ENCODE measurements around the gene PTPRR. TPM values are rescaled to one million over a fixed set of nuclear protein-coding genes. Genes with fewer than 3 reads are reported as not detected.

PTPRR gene
- total and polyA plus RNA-seq, 2 donors (not counting 1 experiment from before 2014, with no cell fraction given), result not detected

DNA sequence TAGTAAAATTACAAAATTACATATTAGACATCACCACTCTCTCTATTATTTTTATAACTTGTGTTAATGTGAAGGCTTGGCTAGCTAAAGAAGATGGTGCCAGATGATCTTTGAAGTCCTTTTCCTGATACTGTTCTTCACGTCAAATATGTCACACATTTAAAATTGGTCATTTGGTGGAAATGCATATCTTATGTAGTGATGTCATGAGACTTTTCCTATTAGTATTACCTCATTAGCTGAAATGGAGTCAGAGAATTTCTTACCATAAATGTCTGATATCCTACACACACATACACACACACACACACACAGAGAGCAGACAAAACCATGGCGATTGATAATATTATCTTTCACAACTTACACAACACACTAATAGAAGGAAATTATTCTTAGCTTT, 158.5 kb downstream of the PTPRR start:
- Mint-ChIP-seq H3K9me3 (ENCODE audit: insufficient read depth) (no peaks in the 10 kb centered on the region), H3K27me3 (peaks cover 8% of the 10 kb centered on the region), H3K4me1 (no peaks in the 10 kb centered on the region), H3K4me3 (no peak overlapping the region), H3K27ac (no peak overlapping the region)
- ChIA-PET CTCF (no interaction called here), POLR2A (no interaction called here)
- no peak overlapping the region for H2AFZ ChIP-seq (ENCODE audit: insufficient read depth, low read depth, low read length, poor library complexity, severe bottlenecking)
- no peaks in the 10 kb centered on the region for H4K20me1 ChIP-seq (ENCODE audit: control insufficient read depth, insufficient read depth, low read length, poor library complexity, severe bottlenecking)
- H3K9ac ChIP-seq (ENCODE audit: low read length), result no peak overlapping the region
- no peaks in the 10 kb centered on the region for H3K27me3 ChIP-seq (replicated peaks in 1 of 4; ENCODE audit: control extremely low read depth in 1 of 4, control insufficient read depth in 3 of 4, insufficient read depth in 4 of 4, low read length in 3 of 4)
- H3K4me3 ChIP-seq (ENCODE audit: control extremely low read depth in 1 of 5, extremely low read depth in 1 of 5, insufficient read depth in 1 of 5, low read depth in 2 of 5, low read length in 4 of 5), result no peak overlapping the region
- H3K27ac ChIP-seq (ENCODE audit: low read length in 2 of 2), result no peak overlapping the region
- H3K36me3 ChIP-seq (replicated peaks in 1 of 2; ENCODE audit: control extremely low read depth in 1 of 2, control insufficient read depth in 1 of 2, extremely low read depth in 1 of 2, insufficient read depth in 2 of 2, low read length in 1 of 2), result no peaks in the 10 kb centered on the region
- no peaks in the 10 kb centered on the region for H3K4me1 ChIP-seq (ENCODE audit: control insufficient read depth in 2 of 2, insufficient read depth in 2 of 2, low read length in 2 of 2)
- H3K79me2 ChIP-seq (ENCODE audit: control insufficient read depth, insufficient read depth, low read length), result no peaks in the 10 kb centered on the region
- H3K9me3 ChIP-seq (ENCODE audit: control extremely low read depth in 1 of 3, control insufficient read depth in 2 of 3, insufficient read depth in 1 of 3, low read length in 2 of 3), result no peaks in the 10 kb centered on the region
- TF ChIP-seq EZH2 (IDR thresholded peaks at IDR 0.05; ENCODE audit: borderline replicate concordance, insufficient read depth, low read depth, low read length, poor library complexity, severe bottlenecking), result no peak
- TF ChIP-seq, protein P1, sequence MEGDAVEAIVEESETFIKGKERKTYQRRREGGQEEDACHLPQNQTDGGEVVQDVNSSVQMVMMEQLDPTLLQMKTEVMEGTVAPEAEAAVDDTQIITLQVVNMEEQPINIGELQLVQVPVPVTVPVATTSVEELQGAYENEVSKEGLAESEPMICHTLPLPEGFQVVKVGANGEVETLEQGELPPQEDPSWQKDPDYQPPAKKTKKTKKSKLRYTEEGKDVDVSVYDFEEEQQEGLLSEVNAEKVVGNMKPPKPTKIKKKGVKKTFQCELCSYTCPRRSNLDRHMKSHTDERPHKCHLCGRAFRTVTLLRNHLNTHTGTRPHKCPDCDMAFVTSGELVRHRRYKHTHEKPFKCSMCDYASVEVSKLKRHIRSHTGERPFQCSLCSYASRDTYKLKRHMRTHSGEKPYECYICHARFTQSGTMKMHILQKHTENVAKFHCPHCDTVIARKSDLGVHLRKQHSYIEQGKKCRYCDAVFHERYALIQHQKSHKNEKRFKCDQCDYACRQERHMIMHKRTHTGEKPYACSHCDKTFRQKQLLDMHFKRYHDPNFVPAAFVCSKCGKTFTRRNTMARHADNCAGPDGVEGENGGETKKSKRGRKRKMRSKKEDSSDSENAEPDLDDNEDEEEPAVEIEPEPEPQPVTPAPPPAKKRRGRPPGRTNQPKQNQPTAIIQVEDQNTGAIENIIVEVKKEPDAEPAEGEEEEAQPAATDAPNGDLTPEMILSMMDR (IDR thresholded peaks at IDR 0.05), result no peak
- H3K4me2 ChIP-seq (replicated peaks; ENCODE audit: low read depth, low read length, poor library complexity, severe bottlenecking), result no peak overlapping the region
- WGBS (ENCODE audit: insufficient coverage), result no CpG with 5 or more reads among the region's 2 CpGs
- no peak for ATAC-seq (ENCODE audit: low read depth)
- DNase-seq, result no peak
- intact Hi-C loops (cut with micrococcal nuclease), result no loop called here

DNA sequence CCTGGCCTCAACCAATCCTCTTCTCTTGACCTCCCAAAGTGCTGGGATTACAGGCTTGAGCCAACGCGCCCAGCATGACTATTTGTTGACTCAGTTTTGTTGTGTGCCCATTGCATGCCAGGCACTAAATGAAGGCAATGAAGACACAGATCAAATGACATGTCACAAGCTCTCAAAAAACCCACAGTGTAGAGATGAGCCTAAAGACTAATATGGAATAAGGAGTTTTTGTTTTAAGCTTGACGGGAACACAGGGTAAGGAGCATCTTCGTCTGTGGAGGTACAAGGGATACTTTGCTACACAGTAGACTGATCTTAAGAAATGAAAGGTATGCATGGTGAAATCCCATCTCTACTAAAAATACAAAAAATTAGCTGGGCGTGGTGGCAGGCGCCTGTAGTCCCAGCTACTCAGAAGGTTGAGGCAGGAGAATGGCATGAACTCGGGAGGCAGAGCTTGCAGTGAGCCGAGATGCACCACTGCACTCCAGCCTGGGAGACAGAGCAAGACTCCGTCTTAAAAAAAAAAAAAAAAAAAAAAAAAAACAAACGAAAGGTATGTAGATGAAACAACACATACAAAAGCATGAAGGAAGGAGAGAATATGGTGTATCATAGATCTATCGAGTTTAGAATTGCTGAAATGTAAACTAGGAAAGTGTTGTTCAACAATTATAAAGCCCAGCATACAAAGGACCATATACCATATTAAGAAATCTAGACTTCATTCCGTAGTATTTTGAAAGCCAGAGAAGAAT, 161.2 kb downstream of the PTPRR start:
- Mint-ChIP-seq H3K27me3 (peaks cover 10% of the 10 kb centered on the region), H3K4me1 (no peaks in the 10 kb centered on the region), H3K27ac (no peak overlapping the region), H3K4me3 (no peak overlapping the region), H3K9me3 (ENCODE audit: insufficient read depth) (no peaks in the 10 kb centered on the region)
- TF ChIP-seq, protein P1 (IDR thresholded peaks at IDR 0.05), result no peak
- WGBS (ENCODE audit: insufficient coverage), result 90% methylated on average over 2 of the region's 12 CpGs
- H3K4me3 ChIP-seq (ENCODE audit: control extremely low read depth in 1 of 5, extremely low read depth in 1 of 5, insufficient read depth in 1 of 5, low read depth in 2 of 5, low read length in 4 of 5), result no peak overlapping the region
- ChIA-PET CTCF (no interaction called here), POLR2A (no interaction called here)
- H3K79me2 ChIP-seq (ENCODE audit: control insufficient read depth, insufficient read depth, low read length), result no peaks in the 10 kb centered on the region
- H3K4me2 ChIP-seq (replicated peaks; ENCODE audit: low read depth, low read length, poor library complexity, severe bottlenecking), result no peak overlapping the region
- H4K20me1 ChIP-seq (ENCODE audit: control insufficient read depth, insufficient read depth, low read length, poor library complexity, severe bottlenecking), result no peaks in the 10 kb centered on the region
- intact Hi-C loops (cut with micrococcal nuclease), result no loop called here
- no peak for DNase-seq
- H3K9ac ChIP-seq (ENCODE audit: low read length), result no peak overlapping the region
- no peaks in the 10 kb centered on the region for H3K4me1 ChIP-seq (ENCODE audit: control insufficient read depth in 2 of 2, insufficient read depth in 2 of 2, low read length in 2 of 2)
- ATAC-seq (ENCODE audit: low read depth), result no peak
- no peaks in the 10 kb centered on the region for H3K36me3 ChIP-seq (replicated peaks in 1 of 2; ENCODE audit: control extremely low read depth in 1 of 2, control insufficient read depth in 1 of 2, extremely low read depth in 1 of 2, insufficient read depth in 2 of 2, low read length in 1 of 2)
- H2AFZ ChIP-seq (ENCODE audit: insufficient read depth, low read depth, low read length, poor library complexity, severe bottlenecking), result no peak overlapping the region
- no peak overlapping the region for H3K27ac ChIP-seq (ENCODE audit: low read length in 2 of 2)
- no peaks in the 10 kb centered on the region for H3K9me3 ChIP-seq (ENCODE audit: control extremely low read depth in 1 of 3, control insufficient read depth in 2 of 3, insufficient read depth in 1 of 3, low read length in 2 of 3)
- H3K27me3 ChIP-seq (replicated peaks in 1 of 4; ENCODE audit: control extremely low read depth in 1 of 4, control insufficient read depth in 3 of 4, insufficient read depth in 4 of 4, low read length in 3 of 4), result peaks cover 0 to 3% (median 0%) of the 10 kb centered on the region in 4 experiments

Measured in B cell (primary cell).